Panc1 (cell line): ENCODE results near the gene C19orf47. TPM values are rescaled to one million over a fixed set of nuclear protein-coding genes. Genes with fewer than 3 reads are reported as not detected.

Experiments
- ATAC-seq: fragments of 200-7000 bp; cut with Tn5 transposase; 2 replicates; pipeline ENCODE4 v1.9.1; 2020; ENCODE audit warnings: mild to moderate bottlenecking, moderate library complexity
- BruUV-seq: library from RNA; stranded (reverse); fragments of 400-500 nt; replicated peaks from 2 replicates; lab custom pipeline; 2021; lab: Mats Ljungman, UMichigan
- CTCF ChIA-PET: fragments of 300-600 bp; sonication (Branson Sonifier 250); formaldehyde crosslinking; loops from one replicate; lab custom pipeline; 2022; ENCODE audit warnings: antibody characterized with exemption; lab: Charles Lee
- POLR2A ChIA-PET: fragments of 300-600 bp; sonication (Branson Sonifier 250); formaldehyde crosslinking; loops from one replicate; lab custom pipeline; 2022; ENCODE audit warnings: antibody characterized with exemption; lab: Charles Lee
- DNase-seq: peaks from one replicate; pipeline ENCODE4 v3.0.0-alpha.2; 2010; ENCODE audit warnings: low read depth, low spot score
- H3K27ac ChIP-seq: 2 replicates; pipeline ENCODE4 v1.5.1; 2011; ENCODE audit warnings: mild to moderate bottlenecking, low read length, inconsistent platforms
- H3K27me3 ChIP-seq: fragments of 200-500 bp; sonication (Bioruptor generic); 2 replicates; pipeline ENCODE4 v1.6.0; 2014; ENCODE audit warnings: low read length, inconsistent platforms; ENCODE audit not compliant: control insufficient read depth, insufficient read depth
- H3K36me3 ChIP-seq: fragments of 200-500 bp; sonication (Bioruptor generic); 2 replicates; pipeline ENCODE4 v1.5.1; 2014; ENCODE audit warnings: inconsistent platforms, mild to moderate bottlenecking, low read length, moderate library complexity; ENCODE audit not compliant: control insufficient read depth, insufficient read depth
- H3K4me1 ChIP-seq: 2 replicates; pipeline ENCODE4 v1.5.1; 2011; ENCODE audit warnings: inconsistent platforms, mild to moderate bottlenecking, low read length, moderate library complexity; ENCODE audit not compliant: control insufficient read depth, insufficient read depth
- H3K4me3 ChIP-seq, 2 experiments: 2 replicates each; pipeline ENCODE4 v1.5.1; 2011 to 2012; ENCODE audit warnings: low read depth in 2 of 2, low read length in 2 of 2, mild to moderate bottlenecking in 2 of 2, inconsistent platforms in 1 of 2, moderate library complexity in 1 of 2
- H3K9me3 ChIP-seq: fragments of 200-500 bp; sonication (Bioruptor generic); 2 replicates; pipeline ENCODE4 v1.5.1; 2014; ENCODE audit warnings: low read depth, mild to moderate bottlenecking, inconsistent platforms, low read length, moderate library complexity; ENCODE audit not compliant: control insufficient read depth, insufficient read depth
- CTCF ChIP-seq: fragments of 450-650 bp; IDR thresholded peaks from 2 replicates; pipeline ENCODE4 v1.5.1; 2017; ENCODE audit warnings: mild to moderate bottlenecking
- POLR2AphosphoS5 ChIP-seq: IDR thresholded peaks from 2 replicates; pipeline ENCODE4 v1.6.1; 2012; ENCODE audit warnings: mild to moderate bottlenecking, low read depth, low read length, moderate library complexity
- SIN3A ChIP-seq: IDR thresholded peaks from 2 replicates; pipeline ENCODE4 v1.6.1; 2012; ENCODE audit warnings: low read depth, mild to moderate bottlenecking, low read length, moderate library complexity, borderline replicate concordance; ENCODE audit not compliant: insufficient read depth
- TCF7L2 ChIP-seq: IDR thresholded peaks from 2 replicates; pipeline ENCODE4 v1.6.1; 2011; ENCODE audit warnings: mild to moderate bottlenecking, low read depth, low read length, inconsistent platforms
- in situ Hi-C: cut with HindIII; loops from 2 replicates; pipeline ENCODE4 v1.10.0; 2016; ENCODE audit warnings: low sequenced_read_pairs, low pct_unique_long_range_greater_than_20kb
- intact Hi-C: fragments of 100-400 bp; cut with micrococcal nuclease; formaldehyde crosslinking; loops from one replicate; pipeline ENCODE4 v1.10.0; 2022; ENCODE audit not compliant: unreplicated experiment
- total RNA-seq: library from RNA; stranded (reverse); gene quantifications from one replicate; pipeline ENCODE4 v1.2.1, GENCODE V29; 2021; ENCODE audit not compliant: unreplicated experiment
- TF ChIP-seq, protein P1 (sequence below), 2 experiments: IDR thresholded peaks; 2 replicates each; pipeline ENCODE4 v1.6.1; 2011 to 2012; ENCODE audit warnings: low read depth in 2 of 2, control low read depth in 1 of 2, low read length in 1 of 2, mild to moderate bottlenecking in 1 of 2, moderate library complexity in 1 of 2; ENCODE audit not compliant: insufficient read depth in 1 of 2

The C19orf47 gene
- total RNA-seq, 1 experiment from 2014 or later: 29.0 TPM

DNA sequence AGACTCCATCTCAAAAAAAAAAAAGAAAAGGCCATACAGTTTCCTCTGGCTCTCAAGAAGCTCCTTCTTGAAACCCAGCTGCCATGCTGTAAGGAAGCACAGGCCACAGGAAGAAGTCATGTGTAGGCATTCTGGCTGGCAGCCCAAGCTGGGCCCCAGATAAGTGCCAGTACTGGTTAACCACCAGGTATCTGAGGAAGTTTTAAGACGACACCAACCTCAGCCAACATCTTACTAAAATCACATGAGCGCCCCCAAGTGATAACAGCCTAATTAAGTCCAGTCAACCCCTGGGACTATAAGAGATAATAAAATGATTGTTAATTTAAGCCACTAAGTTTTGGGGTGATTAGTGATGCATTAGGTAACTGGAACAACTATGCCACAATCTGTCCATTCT is 35.7 kb downstream of the C19orf47 start:
- ATAC-seq (no peak), DNase-seq (no peak)
- H3K27me3 ChIP-seq: peaks cover 12% of the 10 kb centered on the region; the same call in 1 of the 2 replicates
- CTCF ChIA-PET: interaction anchor here (0.6 to 5.3 kb wide), 6 partner anchors 8 to 1809 kb away, joined by 3 to 128 read pairs (median 3); no protein-coding TSS in a partner anchor
- H3K4me1 ChIP-seq: no peaks in the 10 kb centered on the region
- TF ChIP-seq TCF7L2: no peak
- TF ChIP-seq POLR2AphosphoS5: no peak
- TF ChIP-seq CTCF: no peak
- TF ChIP-seq SIN3A: no peak
- POLR2A ChIA-PET: interaction anchor here (0.5 to 0.6 kb wide), 2 partner anchors 10 to 69 kb away, joined by 3 read pairs; no protein-coding TSS in a partner anchor
- in situ Hi-C loops: no loop called here
- no TSS peak for BruUV-seq
- no peak overlapping the region for H3K4me3 ChIP-seq
- no peaks in the 10 kb centered on the region for H3K36me3 ChIP-seq
- no peaks in the 10 kb centered on the region for H3K9me3 ChIP-seq
- intact Hi-C loops: no loop called here
- H3K27ac ChIP-seq: no peak overlapping the region

DNA sequence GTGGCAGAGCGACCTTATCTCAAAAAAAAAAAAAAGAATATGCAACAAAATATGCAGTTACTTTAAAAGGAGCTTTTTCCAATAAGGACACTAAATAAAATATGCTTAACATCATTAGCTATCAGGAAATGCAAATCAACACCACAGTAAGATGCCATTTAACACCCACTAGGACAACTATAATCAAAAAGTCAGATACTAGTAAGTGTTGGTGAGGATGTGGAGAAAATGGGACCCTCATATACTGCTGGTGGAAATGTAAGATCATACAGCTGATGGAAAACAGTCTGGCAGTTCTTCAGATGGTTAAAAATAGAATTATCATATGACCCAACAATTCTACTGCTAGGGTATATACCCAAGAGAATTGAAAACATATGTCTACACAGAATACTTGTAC is 38.5 kb downstream of the C19orf47 start:
- Histone ChIP-seq H3K4me3 (no peak overlapping the region), H3K36me3 (no peaks in the 10 kb centered on the region), H3K4me1 (no peaks in the 10 kb centered on the region), H3K9me3 (no peaks in the 10 kb centered on the region), H3K27me3 (peaks cover 8% of the 10 kb centered on the region), H3K27ac (no peak overlapping the region)
- in situ Hi-C loops (loop anchor here (10.0 kb wide), 1 partner anchor 1785 kb away; no protein-coding TSS in a partner anchor), intact Hi-C loops (loop anchor here (5.0 kb wide), 1 partner anchor 133 kb away; the partner anchor contains the start of gene SERTAD3)
- BruUV-seq: no TSS peak
- ChIA-PET CTCF (interaction anchor here (0.6 to 8.5 kb wide), 17 partner anchors 11 to 402 kb away, joined by 3 to 498 read pairs (median 5); no protein-coding TSS in a partner anchor), POLR2A (interaction anchor here (0.5 to 1.9 kb wide), 11 partner anchors 10 to 419 kb away, joined by 3 to 17 read pairs (median 4); no protein-coding TSS in a partner anchor)
- DNase-seq (no peak), ATAC-seq (no peak)
- TF ChIP-seq TCF7L2 (no peak), CTCF (no peak), SIN3A (no peak), POLR2AphosphoS5 (no peak)
- TF ChIP-seq, protein P1, sequence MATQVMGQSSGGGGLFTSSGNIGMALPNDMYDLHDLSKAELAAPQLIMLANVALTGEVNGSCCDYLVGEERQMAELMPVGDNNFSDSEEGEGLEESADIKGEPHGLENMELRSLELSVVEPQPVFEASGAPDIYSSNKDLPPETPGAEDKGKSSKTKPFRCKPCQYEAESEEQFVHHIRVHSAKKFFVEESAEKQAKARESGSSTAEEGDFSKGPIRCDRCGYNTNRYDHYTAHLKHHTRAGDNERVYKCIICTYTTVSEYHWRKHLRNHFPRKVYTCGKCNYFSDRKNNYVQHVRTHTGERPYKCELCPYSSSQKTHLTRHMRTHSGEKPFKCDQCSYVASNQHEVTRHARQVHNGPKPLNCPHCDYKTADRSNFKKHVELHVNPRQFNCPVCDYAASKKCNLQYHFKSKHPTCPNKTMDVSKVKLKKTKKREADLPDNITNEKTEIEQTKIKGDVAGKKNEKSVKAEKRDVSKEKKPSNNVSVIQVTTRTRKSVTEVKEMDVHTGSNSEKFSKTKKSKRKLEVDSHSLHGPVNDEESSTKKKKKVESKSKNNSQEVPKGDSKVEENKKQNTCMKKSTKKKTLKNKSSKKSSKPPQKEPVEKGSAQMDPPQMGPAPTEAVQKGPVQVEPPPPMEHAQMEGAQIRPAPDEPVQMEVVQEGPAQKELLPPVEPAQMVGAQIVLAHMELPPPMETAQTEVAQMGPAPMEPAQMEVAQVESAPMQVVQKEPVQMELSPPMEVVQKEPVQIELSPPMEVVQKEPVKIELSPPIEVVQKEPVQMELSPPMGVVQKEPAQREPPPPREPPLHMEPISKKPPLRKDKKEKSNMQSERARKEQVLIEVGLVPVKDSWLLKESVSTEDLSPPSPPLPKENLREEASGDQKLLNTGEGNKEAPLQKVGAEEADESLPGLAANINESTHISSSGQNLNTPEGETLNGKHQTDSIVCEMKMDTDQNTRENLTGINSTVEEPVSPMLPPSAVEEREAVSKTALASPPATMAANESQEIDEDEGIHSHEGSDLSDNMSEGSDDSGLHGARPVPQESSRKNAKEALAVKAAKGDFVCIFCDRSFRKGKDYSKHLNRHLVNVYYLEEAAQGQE (IDR thresholded peaks at IDR 0.05; ENCODE audit: insufficient read depth in 1 of 2, low read depth in 2 of 2, low read length in 1 of 2): no peak
